Panc1 (cell line): ENCODE data around the gene FAM162A. TPM values are rescaled to one million over a fixed set of nuclear protein-coding genes. Genes with fewer than 3 reads are reported as not detected.

Source experiments
- ATAC-seq: fragments of 200-7000 bp; cut with Tn5 transposase; 2 replicates; pipeline ENCODE4 v1.9.1; 2020; ENCODE audit warnings: mild to moderate bottlenecking, moderate library complexity
- BruUV-seq: library from RNA; stranded (reverse); fragments of 400-500 nt; replicated peaks from 2 replicates; lab custom pipeline; 2021; lab: Mats Ljungman, UMichigan
- CTCF ChIA-PET: fragments of 300-600 bp; sonication (Branson Sonifier 250); formaldehyde crosslinking; loops from one replicate; lab custom pipeline; 2022; ENCODE audit warnings: antibody characterized with exemption; lab: Charles Lee
- POLR2A ChIA-PET: fragments of 300-600 bp; sonication (Branson Sonifier 250); formaldehyde crosslinking; loops from one replicate; lab custom pipeline; 2022; ENCODE audit warnings: antibody characterized with exemption; lab: Charles Lee
- DNase-seq: peaks from one replicate; pipeline ENCODE4 v3.0.0-alpha.2; 2010; ENCODE audit warnings: low read depth, low spot score
- H3K27ac ChIP-seq: 2 replicates; pipeline ENCODE4 v1.5.1; 2011; ENCODE audit warnings: mild to moderate bottlenecking, low read length, inconsistent platforms
- H3K27me3 ChIP-seq: fragments of 200-500 bp; sonication (Bioruptor generic); 2 replicates; pipeline ENCODE4 v1.6.0; 2014; ENCODE audit warnings: low read length, inconsistent platforms; ENCODE audit not compliant: control insufficient read depth, insufficient read depth
- H3K36me3 ChIP-seq: fragments of 200-500 bp; sonication (Bioruptor generic); 2 replicates; pipeline ENCODE4 v1.5.1; 2014; ENCODE audit warnings: inconsistent platforms, mild to moderate bottlenecking, low read length, moderate library complexity; ENCODE audit not compliant: control insufficient read depth, insufficient read depth
- H3K4me1 ChIP-seq: 2 replicates; pipeline ENCODE4 v1.5.1; 2011; ENCODE audit warnings: inconsistent platforms, mild to moderate bottlenecking, low read length, moderate library complexity; ENCODE audit not compliant: control insufficient read depth, insufficient read depth
- H3K4me3 ChIP-seq, 2 experiments: 2 replicates each; pipeline ENCODE4 v1.5.1; 2011 to 2012; ENCODE audit warnings: low read depth in 2 of 2, low read length in 2 of 2, mild to moderate bottlenecking in 2 of 2, inconsistent platforms in 1 of 2, moderate library complexity in 1 of 2
- H3K9me3 ChIP-seq: fragments of 200-500 bp; sonication (Bioruptor generic); 2 replicates; pipeline ENCODE4 v1.5.1; 2014; ENCODE audit warnings: low read depth, mild to moderate bottlenecking, inconsistent platforms, low read length, moderate library complexity; ENCODE audit not compliant: control insufficient read depth, insufficient read depth
- CTCF ChIP-seq: fragments of 450-650 bp; IDR thresholded peaks from 2 replicates; pipeline ENCODE4 v1.5.1; 2017; ENCODE audit warnings: mild to moderate bottlenecking
- POLR2AphosphoS5 ChIP-seq: IDR thresholded peaks from 2 replicates; pipeline ENCODE4 v1.6.1; 2012; ENCODE audit warnings: mild to moderate bottlenecking, low read depth, low read length, moderate library complexity
- SIN3A ChIP-seq: IDR thresholded peaks from 2 replicates; pipeline ENCODE4 v1.6.1; 2012; ENCODE audit warnings: low read depth, mild to moderate bottlenecking, low read length, moderate library complexity, borderline replicate concordance; ENCODE audit not compliant: insufficient read depth
- TCF7L2 ChIP-seq: IDR thresholded peaks from 2 replicates; pipeline ENCODE4 v1.6.1; 2011; ENCODE audit warnings: mild to moderate bottlenecking, low read depth, low read length, inconsistent platforms
- in situ Hi-C: cut with HindIII; loops from 2 replicates; pipeline ENCODE4 v1.10.0; 2016; ENCODE audit warnings: low sequenced_read_pairs, low pct_unique_long_range_greater_than_20kb
- intact Hi-C: fragments of 100-400 bp; cut with micrococcal nuclease; formaldehyde crosslinking; loops from one replicate; pipeline ENCODE4 v1.10.0; 2022; ENCODE audit not compliant: unreplicated experiment
- total RNA-seq: library from RNA; stranded (reverse); gene quantifications from one replicate; pipeline ENCODE4 v1.2.1, GENCODE V29; 2021; ENCODE audit not compliant: unreplicated experiment
- TF ChIP-seq, protein P1 (sequence below), 2 experiments: IDR thresholded peaks; 2 replicates each; pipeline ENCODE4 v1.6.1; 2011 to 2012; ENCODE audit warnings: low read depth in 2 of 2, control low read depth in 1 of 2, low read length in 1 of 2, mild to moderate bottlenecking in 1 of 2, moderate library complexity in 1 of 2; ENCODE audit not compliant: insufficient read depth in 1 of 2

FAM162A gene
- total RNA-seq, 1 experiment from 2014 or later = 59.6 TPM

DNA sequence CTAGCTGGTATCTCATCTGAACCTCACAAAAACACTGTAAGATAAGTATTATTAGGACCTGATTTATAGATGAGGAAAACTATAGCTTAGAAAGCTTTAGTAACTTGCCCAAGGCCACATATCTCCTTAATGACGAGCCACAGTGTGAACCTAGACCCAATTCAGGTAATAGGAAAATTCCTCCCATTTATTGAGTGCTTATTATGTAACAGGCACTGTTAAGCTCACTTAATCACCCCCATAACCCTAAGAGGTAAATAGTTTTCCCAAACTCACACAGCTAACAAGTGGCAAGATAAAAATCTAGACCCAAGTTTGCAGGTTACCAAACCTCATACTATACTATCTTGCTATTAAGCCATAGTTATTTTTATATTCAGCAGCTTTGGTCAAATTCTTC lies 24.0 kb downstream of the FAM162A start:
- H3K9me3 ChIP-seq = no peaks in the 10 kb centered on the region
- intact Hi-C loops (no loop called here), in situ Hi-C loops (no loop called here)
- H3K36me3 ChIP-seq = peaks cover 12% of the 10 kb centered on the region; the same call in 1 of the 2 replicates
- H3K4me3 ChIP-seq = no peak overlapping the region
- no peaks in the 10 kb centered on the region for H3K27me3 ChIP-seq
- DNase-seq (no peak), ATAC-seq (no peak)
- H3K27ac ChIP-seq = no peak overlapping the region
- no peaks in the 10 kb centered on the region for H3K4me1 ChIP-seq
- POLR2A ChIA-PET = interaction anchor here (0.9 kb wide), 1 partner anchor 8 kb away, joined by 3 read pairs; the partner anchor contains the start of gene WDR5B
- no TSS peak for BruUV-seq
- TF ChIP-seq POLR2AphosphoS5 (no peak), TCF7L2 (no peak), SIN3A (no peak), CTCF (no peak)
- TF ChIP-seq, protein P1, sequence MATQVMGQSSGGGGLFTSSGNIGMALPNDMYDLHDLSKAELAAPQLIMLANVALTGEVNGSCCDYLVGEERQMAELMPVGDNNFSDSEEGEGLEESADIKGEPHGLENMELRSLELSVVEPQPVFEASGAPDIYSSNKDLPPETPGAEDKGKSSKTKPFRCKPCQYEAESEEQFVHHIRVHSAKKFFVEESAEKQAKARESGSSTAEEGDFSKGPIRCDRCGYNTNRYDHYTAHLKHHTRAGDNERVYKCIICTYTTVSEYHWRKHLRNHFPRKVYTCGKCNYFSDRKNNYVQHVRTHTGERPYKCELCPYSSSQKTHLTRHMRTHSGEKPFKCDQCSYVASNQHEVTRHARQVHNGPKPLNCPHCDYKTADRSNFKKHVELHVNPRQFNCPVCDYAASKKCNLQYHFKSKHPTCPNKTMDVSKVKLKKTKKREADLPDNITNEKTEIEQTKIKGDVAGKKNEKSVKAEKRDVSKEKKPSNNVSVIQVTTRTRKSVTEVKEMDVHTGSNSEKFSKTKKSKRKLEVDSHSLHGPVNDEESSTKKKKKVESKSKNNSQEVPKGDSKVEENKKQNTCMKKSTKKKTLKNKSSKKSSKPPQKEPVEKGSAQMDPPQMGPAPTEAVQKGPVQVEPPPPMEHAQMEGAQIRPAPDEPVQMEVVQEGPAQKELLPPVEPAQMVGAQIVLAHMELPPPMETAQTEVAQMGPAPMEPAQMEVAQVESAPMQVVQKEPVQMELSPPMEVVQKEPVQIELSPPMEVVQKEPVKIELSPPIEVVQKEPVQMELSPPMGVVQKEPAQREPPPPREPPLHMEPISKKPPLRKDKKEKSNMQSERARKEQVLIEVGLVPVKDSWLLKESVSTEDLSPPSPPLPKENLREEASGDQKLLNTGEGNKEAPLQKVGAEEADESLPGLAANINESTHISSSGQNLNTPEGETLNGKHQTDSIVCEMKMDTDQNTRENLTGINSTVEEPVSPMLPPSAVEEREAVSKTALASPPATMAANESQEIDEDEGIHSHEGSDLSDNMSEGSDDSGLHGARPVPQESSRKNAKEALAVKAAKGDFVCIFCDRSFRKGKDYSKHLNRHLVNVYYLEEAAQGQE (IDR thresholded peaks at IDR 0.05; ENCODE audit: insufficient read depth in 1 of 2, low read depth in 2 of 2, low read length in 1 of 2) = no peak
- CTCF ChIA-PET = no interaction called here

DNA sequence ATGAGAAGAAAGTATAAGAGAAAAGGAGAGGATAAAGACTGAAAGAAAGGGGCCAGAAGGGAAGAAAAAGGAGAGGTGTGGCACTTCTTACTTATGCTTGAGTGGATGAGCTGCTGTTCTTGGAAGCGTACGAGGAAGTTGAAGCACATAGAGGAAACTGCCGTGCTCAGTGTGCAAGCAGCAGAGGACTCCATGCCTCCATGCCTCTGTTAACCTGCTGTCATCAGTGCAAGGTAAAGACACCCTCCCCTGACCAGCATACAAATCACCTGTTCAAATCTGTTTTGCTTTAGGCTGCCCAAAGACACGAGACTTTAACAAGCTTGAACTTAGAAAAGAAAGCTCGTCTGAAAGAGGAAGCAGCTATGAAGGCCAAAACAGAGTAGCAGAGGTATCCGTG lies 25.5 kb downstream of the FAM162A start:
- no peak overlapping the region for H3K4me3 ChIP-seq
- DNase-seq (no peak), ATAC-seq (no peak)
- intact Hi-C loops (no loop called here), in situ Hi-C loops (no loop called here)
- no peaks in the 10 kb centered on the region for H3K9me3 ChIP-seq
- H3K27ac ChIP-seq = no peak overlapping the region
- H3K36me3 ChIP-seq = peaks cover 12% of the 10 kb centered on the region; the same call in 1 of the 2 replicates
- TSS peak; percentile 55 for BruUV-seq
- no peaks in the 10 kb centered on the region for H3K27me3 ChIP-seq
- ChIA-PET CTCF (no interaction called here), POLR2A (no interaction called here)
- no peak for TF ChIP-seq SIN3A
- TF ChIP-seq, protein P1 (IDR thresholded peaks at IDR 0.05; ENCODE audit: insufficient read depth in 1 of 2, low read depth in 2 of 2, low read length in 1 of 2) = no peak
- no peak for TF ChIP-seq CTCF
- no peak for TF ChIP-seq POLR2AphosphoS5
- no peak for TF ChIP-seq TCF7L2
- no peaks in the 10 kb centered on the region; the same call in 1 of the 2 replicates for H3K4me1 ChIP-seq
